ENCODE data around the gene PACSIN1. TPM values are rescaled to one million over a fixed set of nuclear protein-coding genes. Genes with fewer than 3 reads are reported as not detected.

PACSIN1 gene
- total RNA-seq, 1 experiment from 2014 or later = 5.0 TPM

- TF ChIP-seq POLR2AphosphoS5 (IDR thresholded peaks at IDR 0.05; ENCODE audit: low read depth, low read length) (no peak), ELF1 (IDR thresholded peaks at IDR 0.05; ENCODE audit: borderline replicate concordance, low read depth) (no peak), POLR2A (IDR thresholded peaks at IDR 0.05; ENCODE audit: borderline replicate concordance, extremely low read depth, insufficient read depth, insufficient read length) (no peak), CTCF (IDR thresholded peaks at IDR 0.05 in 2 of 3, conservative IDR thresholded peaks at IDR 0.05 in 1 of 3; ENCODE audit: borderline replicate concordance in 1 of 3, insufficient read depth in 1 of 3, low read depth in 2 of 3, low read length in 2 of 3) (no peak)
- TF ChIP-seq, protein P1, sequence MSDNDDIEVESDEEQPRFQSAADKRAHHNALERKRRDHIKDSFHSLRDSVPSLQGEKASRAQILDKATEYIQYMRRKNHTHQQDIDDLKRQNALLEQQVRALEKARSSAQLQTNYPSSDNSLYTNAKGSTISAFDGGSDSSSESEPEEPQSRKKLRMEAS (IDR thresholded peaks at IDR 0.05) = no peak
Observed at GRCh38 chr6:34556493-34556892, 90.6 kb downstream of the PACSIN1 start (continued).

DNA sequence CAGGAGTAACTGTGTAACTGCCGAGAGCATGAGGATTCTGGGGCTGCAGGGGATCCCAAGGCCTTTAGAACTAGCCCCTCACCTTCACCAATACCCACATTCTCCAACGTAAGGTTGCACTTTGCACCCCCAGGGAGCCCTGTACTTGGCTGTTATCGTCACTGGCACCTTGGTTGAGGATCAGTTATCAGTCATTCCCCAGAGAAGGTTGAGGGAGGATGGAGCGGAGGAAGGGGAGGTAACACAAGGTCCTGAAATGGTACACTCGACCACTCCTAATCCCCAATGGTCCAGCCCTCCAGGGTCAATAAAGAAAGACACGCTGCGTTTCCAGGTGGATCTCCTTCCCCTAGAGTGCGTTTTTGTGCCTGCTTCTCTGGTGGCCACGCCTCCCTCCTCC, 91.4 kb downstream of the PACSIN1 start:
- ChIA-PET CTCF (no interaction called here), RAD21 (ENCODE audit: low non-redundant PET in 1 of 2, low total read pairs in 2 of 2, uncharacterized antibody in 2 of 2, unreplicated experiment in 2 of 2) (no interaction called here)

More for the DNA sequence above, 91.4 kb downstream of the PACSIN1 start:
- no peaks in the 10 kb centered on the region for H3K9me2 ChIP-seq (ENCODE audit: insufficient read depth)
- H3K4me3 ChIP-seq (replicated peaks in 1 of 2; ENCODE audit: low read depth in 1 of 2, low read length in 2 of 2) = no peak overlapping the region
- no peak for DNase-seq (ENCODE audit: low read depth, low spot score)
- no peak overlapping the region for H3K9ac ChIP-seq (ENCODE audit: low read length)
- no peaks in the 10 kb centered on the region for H4K20me1 ChIP-seq (ENCODE audit: insufficient read depth)
- peaks cover 0 to 11% of the 10 kb centered on the region in 2 experiments; a peak in 2 of 4 replicates for H3K4me1 ChIP-seq (ENCODE audit: control insufficient read depth in 1 of 2, insufficient read depth in 2 of 2, low read length in 2 of 2)
- no peak for ATAC-seq
- H3K27ac ChIP-seq (ENCODE audit: low read depth, low read length) = no peak overlapping the region
- H3K27me3 ChIP-seq (ENCODE audit: insufficient read depth, low read length) = no peaks in the 10 kb centered on the region
- peaks cover 0 to 6% of the 10 kb centered on the region in 2 experiments; a peak in 1 of 4 replicates for H3K9me3 ChIP-seq (ENCODE audit: control insufficient read depth in 1 of 2, insufficient read depth in 1 of 2, low read depth in 1 of 2, low read length in 2 of 2)
- no peak for TF ChIP-seq RAD21 (IDR thresholded peaks at IDR 0.05; ENCODE audit: low read depth)
- TF ChIP-seq ELF1 (IDR thresholded peaks at IDR 0.05; ENCODE audit: borderline replicate concordance, low read depth) = no peak
- TF ChIP-seq EGR1 (IDR thresholded peaks at IDR 0.05; ENCODE audit: low read depth) = no peak
- TF ChIP-seq SP1 (IDR thresholded peaks at IDR 0.05; ENCODE audit: low read depth) = no peak
- TF ChIP-seq ZFX (IDR thresholded peaks at IDR 0.05) = no peak
- TF ChIP-seq CEBPB (IDR thresholded peaks at IDR 0.05; ENCODE audit: low read depth) = no peak
- no peak for TF ChIP-seq SRF (IDR thresholded peaks at IDR 0.05; ENCODE audit: low read depth)
- no peak for TF ChIP-seq EZH2phosphoT487 (IDR thresholded peaks at IDR 0.05; ENCODE audit: borderline replicate concordance)
- TF ChIP-seq, protein P1 (IDR thresholded peaks at IDR 0.05) = no peak
- no peak for TF ChIP-seq ZNF274 (IDR thresholded peaks at IDR 0.05; ENCODE audit: low read depth, low read length)
- intact Hi-C loops (cut with micrococcal nuclease) = no loop called here
- H3K79me2 ChIP-seq (ENCODE audit: insufficient read depth, low read length) = no peaks in the 10 kb centered on the region
- BruUV-seq (replicated peaks) = no TSS peak
- no peaks in the 10 kb centered on the region for H3K36me3 ChIP-seq (ENCODE audit: control insufficient read depth in 1 of 2, insufficient read depth in 2 of 2, low read length in 2 of 2)
- POLR2A ChIA-PET = no interaction called here
- no peak overlapping the region for H2AFZ ChIP-seq (ENCODE audit: low read depth, low read length, poor library complexity, severe bottlenecking)
- H3K4me2 ChIP-seq (ENCODE audit: low read length) = no peak overlapping the region
